Erythroblast (primary cell): ENCODE results near the gene DIP2B.

Experiments used
- DNase-seq, 2 experiments: peaks; one replicate each; lab custom pipeline; 2025; lab: John Stamatoyannopoulos, UW
- GATA1 ChIP-seq: IDR thresholded peaks from 2 replicates; pipeline ENCODE4 v1.6.1; 2011; ENCODE audit warnings: low read depth, mild to moderate bottlenecking, control low read depth, low read length, moderate library complexity
- POLR2A ChIP-seq: IDR thresholded peaks from 2 replicates; pipeline ENCODE4 v1.6.1; 2011; ENCODE audit warnings: mild to moderate bottlenecking, low read length

Gene DIP2B

GRCh38 chr12:50642035-50642451 is 137.3 kb downstream of the DIP2B start:
- TF ChIP-seq GATA1: no peak
- TF ChIP-seq POLR2A: no peak
- no peak for DNase-seq

- no peak for DNase-seq
Observed at GRCh38 chr12:50642761-50643160, 138.0 kb downstream of the DIP2B start.

GRCh38 chr12:50647031-50647430 is 142.2 kb downstream of the DIP2B start:
- DNase-seq: no peak
- TF ChIP-seq GATA1 (no peak), POLR2A (no peak)

More at GRCh38 chr12:50642761-50643160, 138.0 kb downstream of the DIP2B start:
- TF ChIP-seq GATA1 (no peak), POLR2A (no peak)

GRCh38 chr12:50647479-50647878 is 142.7 kb downstream of the DIP2B start:
- TF ChIP-seq POLR2A (no peak), GATA1 (no peak)
- no peak for DNase-seq

- no peak for TF ChIP-seq GATA1
- TF ChIP-seq POLR2A: no peak
- no peak for DNase-seq
Observed at GRCh38 chr12:50650285-50650684, 145.5 kb downstream of the DIP2B start.

GRCh38 chr12:50655374-50655921 is 150.7 kb downstream of the DIP2B start:
- TF ChIP-seq GATA1 (no peak), POLR2A (no peak)
- no peak for DNase-seq

- TF ChIP-seq POLR2A: no peak
- no peak for TF ChIP-seq GATA1
- no peak for DNase-seq
Observed at GRCh38 chr12:50659260-50659659, 154.5 kb downstream of the DIP2B start.

- DNase-seq: no peak
- TF ChIP-seq GATA1 (no peak), POLR2A (no peak)
Observed at GRCh38 chr12:50659690-50660424, 155.1 kb downstream of the DIP2B start.

GRCh38 chr12:50660425-50660822 is 155.6 kb downstream of the DIP2B start:
- TF ChIP-seq POLR2A (no peak), GATA1 (no peak)

GRCh38 chr12:50661300-50662115 is 156.7 kb downstream of the DIP2B start:
- no peak for DNase-seq

More at GRCh38 chr12:50660425-50660822, 155.6 kb downstream of the DIP2B start:
- no peak for DNase-seq

GRCh38 chr12:50662116-50662510 is 157.3 kb downstream of the DIP2B start:
- TF ChIP-seq GATA1 (no peak), POLR2A (no peak)

More at GRCh38 chr12:50661300-50662115, 156.7 kb downstream of the DIP2B start:
- TF ChIP-seq GATA1 (no peak), POLR2A (no peak)

GRCh38 chr12:50665170-50665569 is 160.4 kb downstream of the DIP2B start:
- no peak for DNase-seq
- TF ChIP-seq GATA1 (no peak), POLR2A (no peak)

More at GRCh38 chr12:50662116-50662510, 157.3 kb downstream of the DIP2B start:
- no peak for DNase-seq

GRCh38 chr12:50665609-50666008 is 160.8 kb downstream of the DIP2B start:
- no peak for DNase-seq
- TF ChIP-seq POLR2A: no peak
- TF ChIP-seq GATA1: no peak

GRCh38 chr12:50666023-50666422 is 161.2 kb downstream of the DIP2B start:
- no peak for DNase-seq

More at GRCh38 chr12:50666023-50666422, 161.2 kb downstream of the DIP2B start:
- TF ChIP-seq POLR2A (no peak), GATA1 (no peak)
